H1 (cell line): ENCODE results near the gene RPS6KA2. TPM values are rescaled to one million over a fixed set of nuclear protein-coding genes. Genes with fewer than 3 reads are reported as not detected.

Source experiments
- polyA plus RNA-seq, 7 experiments: library from polyadenylated mRNA; depleted of rRNA in 3 of 7; stranded (reverse) in 5 of 7; unstranded in 2 of 7; fragments of >200 nt in 5 of 7; fragments of 200-250 nt in 2 of 7; gene quantifications; 1 replicate in 5 of 7; 2 replicates in 1 of 7; 4 replicates in 1 of 7; pipeline versions ENCODE4 v1.2.1 to v1.2.3, GENCODE V29; 2011 to 2013; ENCODE audit warnings: missing spikeins in 2 of 7, mixed read lengths in 2 of 7
- total RNA-seq: library from RNA; stranded (reverse); fragmentation: NEBNext Ultra II Directional; extraction: Animal tissue kit (Norgen Biotek cat#: 25700); gene quantifications from 2 replicates; pipeline ENCODE4 v1.2.1, GENCODE V29; 2021
- TF ChIP-seq, protein P1 (sequence below): IDR thresholded peaks from 2 replicates; pipeline ENCODE4 v1.6.1; 2012; ENCODE audit warnings: low read length, inconsistent platforms

RPS6KA2 gene
- total and polyA plus RNA-seq, 2 of the 8 experiments (the other 6 are each of a cell fraction or from before 2014, with no cell fraction given): 8.8 to 25.7 TPM

- TF ChIP-seq, protein P1, sequence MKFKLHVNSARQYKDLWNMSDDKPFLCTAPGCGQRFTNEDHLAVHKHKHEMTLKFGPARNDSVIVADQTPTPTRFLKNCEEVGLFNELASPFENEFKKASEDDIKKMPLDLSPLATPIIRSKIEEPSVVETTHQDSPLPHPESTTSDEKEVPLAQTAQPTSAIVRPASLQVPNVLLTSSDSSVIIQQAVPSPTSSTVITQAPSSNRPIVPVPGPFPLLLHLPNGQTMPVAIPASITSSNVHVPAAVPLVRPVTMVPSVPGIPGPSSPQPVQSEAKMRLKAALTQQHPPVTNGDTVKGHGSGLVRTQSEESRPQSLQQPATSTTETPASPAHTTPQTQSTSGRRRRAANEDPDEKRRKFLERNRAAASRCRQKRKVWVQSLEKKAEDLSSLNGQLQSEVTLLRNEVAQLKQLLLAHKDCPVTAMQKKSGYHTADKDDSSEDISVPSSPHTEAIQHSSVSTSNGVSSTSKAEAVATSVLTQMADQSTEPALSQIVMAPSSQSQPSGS: no peak
These were observed 163.5 kb downstream of the RPS6KA2 start (continued) for GRCh38 chr6:166463359-166464067.
